GM13976 (cell line): ENCODE data around the gene HSP90AA1.

Experiments
- DNase-seq: peaks from one replicate; pipeline ENCODE4 v3.0.0; 2012; ENCODE audit warnings: low spot score
- in situ Hi-C: fragments of 300-500 bp; cut with MboI; formaldehyde crosslinking; loops from one replicate; pipeline ENCODE4 v1.12.0; 2022; ENCODE audit warnings: low sequenced_read_pairs, mixed read lengths, inconsistent platforms; ENCODE audit not compliant: unreplicated experiment
- TF ChIP-seq, protein P1 (sequence below): IDR thresholded peaks from 2 replicates; pipeline ENCODE4 v1.5.1; 2012; ENCODE audit warnings: borderline replicate concordance, mild to moderate bottlenecking; ENCODE audit not compliant: insufficient read depth; ENCODE audit errors: extremely low read depth, missing control alignments, control extremely low read depth

The HSP90AA1 gene

GRCh38 chr14:102049258-102050025 is 37.4 kb downstream of the HSP90AA1 start:
- in situ Hi-C loops = loop anchor here (10.0 kb wide), 1 partner anchor 265 kb away; the partner anchor contains the start of gene ZNF839
- DNase-seq = no peak
- TF ChIP-seq, protein P1, sequence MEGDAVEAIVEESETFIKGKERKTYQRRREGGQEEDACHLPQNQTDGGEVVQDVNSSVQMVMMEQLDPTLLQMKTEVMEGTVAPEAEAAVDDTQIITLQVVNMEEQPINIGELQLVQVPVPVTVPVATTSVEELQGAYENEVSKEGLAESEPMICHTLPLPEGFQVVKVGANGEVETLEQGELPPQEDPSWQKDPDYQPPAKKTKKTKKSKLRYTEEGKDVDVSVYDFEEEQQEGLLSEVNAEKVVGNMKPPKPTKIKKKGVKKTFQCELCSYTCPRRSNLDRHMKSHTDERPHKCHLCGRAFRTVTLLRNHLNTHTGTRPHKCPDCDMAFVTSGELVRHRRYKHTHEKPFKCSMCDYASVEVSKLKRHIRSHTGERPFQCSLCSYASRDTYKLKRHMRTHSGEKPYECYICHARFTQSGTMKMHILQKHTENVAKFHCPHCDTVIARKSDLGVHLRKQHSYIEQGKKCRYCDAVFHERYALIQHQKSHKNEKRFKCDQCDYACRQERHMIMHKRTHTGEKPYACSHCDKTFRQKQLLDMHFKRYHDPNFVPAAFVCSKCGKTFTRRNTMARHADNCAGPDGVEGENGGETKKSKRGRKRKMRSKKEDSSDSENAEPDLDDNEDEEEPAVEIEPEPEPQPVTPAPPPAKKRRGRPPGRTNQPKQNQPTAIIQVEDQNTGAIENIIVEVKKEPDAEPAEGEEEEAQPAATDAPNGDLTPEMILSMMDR = no peak

DNA sequence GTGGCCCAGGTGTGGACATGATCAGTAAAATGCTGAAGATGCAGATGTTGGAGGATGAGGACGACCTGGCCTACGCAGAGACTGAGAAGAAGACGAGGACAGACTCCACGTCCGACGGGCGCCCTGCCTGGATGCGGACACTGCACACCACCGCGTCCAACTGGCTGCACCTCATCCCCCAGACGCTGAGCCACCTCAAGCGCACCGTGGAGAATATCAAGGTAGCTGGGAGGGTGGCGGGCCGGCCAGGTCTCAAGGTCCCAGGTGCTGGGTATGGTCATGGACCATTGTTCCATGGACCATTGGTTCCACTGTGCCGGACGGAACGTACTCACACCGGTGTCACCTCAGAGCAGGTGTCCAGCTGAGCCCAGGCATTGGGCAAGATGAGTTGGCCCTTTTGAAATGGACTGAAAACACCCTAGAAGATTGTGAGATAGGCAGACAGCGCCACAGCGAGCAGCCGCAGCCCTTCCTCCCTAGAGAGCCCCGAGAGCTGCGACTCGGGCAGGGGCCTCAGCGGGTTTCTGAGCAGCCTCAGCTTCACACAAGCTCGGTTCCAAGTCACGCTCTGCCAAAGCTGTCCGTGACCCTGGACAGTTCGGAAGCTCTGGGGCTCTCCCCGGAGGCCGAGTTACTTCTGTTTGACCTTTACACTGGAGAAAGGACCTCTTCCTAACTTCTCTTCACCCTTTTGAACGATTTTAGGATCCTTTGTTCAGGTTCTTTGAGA is 38.9 kb downstream of the HSP90AA1 start:
- in situ Hi-C loops = no loop called here
- no peak for DNase-seq
- TF ChIP-seq, protein P1 = no peak

- no peak for DNase-seq
- TF ChIP-seq, protein P1 = peak; percentile 32
- in situ Hi-C loops = no loop called here
Measured at GRCh38 chr14:102046337-102047278, 40.2 kb downstream of the HSP90AA1 start.

DNA sequence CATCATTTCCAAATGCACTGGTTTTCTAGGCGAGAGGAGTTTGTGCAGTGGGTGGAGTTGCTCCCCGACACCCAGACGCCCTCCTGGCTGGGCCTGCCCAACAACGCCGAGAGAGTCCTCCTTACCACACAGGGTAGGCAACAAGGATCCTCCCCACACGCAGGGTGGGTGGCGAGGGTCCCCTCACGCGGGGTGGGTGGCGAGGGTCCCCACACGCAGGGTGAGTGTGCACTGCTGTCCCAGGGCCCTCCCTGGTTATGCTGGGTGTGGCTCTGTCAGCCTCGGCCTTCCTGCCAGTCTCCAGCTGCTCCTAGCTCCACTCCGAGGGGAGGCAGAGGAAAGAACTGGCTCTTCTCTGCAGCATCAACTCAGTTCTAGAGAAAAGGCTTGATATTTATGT is 42.3 kb downstream of the HSP90AA1 start:
- TF ChIP-seq, protein P1 = no peak
- in situ Hi-C loops = no loop called here
- DNase-seq = no peak

- no peak for DNase-seq
- TF ChIP-seq, protein P1 = no peak
- in situ Hi-C loops = no loop called here
Measured at GRCh38 chr14:102043251-102044025, 43.4 kb downstream of the HSP90AA1 start.
